ENCODE results near the gene C1orf116.

The C1orf116 gene

DNA sequence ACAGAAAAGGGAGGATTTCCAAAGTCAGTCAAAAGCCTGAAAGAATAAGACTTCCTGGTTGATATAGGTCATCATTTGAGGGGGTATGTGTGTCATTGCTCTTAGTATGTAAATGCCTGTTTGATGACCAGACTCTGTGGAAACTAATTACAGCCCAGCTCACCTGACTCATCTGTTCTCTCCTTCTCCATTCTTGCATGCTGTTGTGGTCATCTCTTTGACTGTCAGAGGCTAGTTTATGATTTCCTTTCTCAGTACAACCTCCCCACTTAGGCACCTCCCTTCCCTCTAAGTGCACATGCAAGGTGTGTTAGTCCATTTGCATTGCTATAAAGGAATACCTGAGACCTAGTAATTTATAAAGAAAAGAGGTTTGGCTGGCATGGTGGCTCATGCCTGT is 2.4 kb upstream of the C1orf116 start:
- no peak for DNase-seq (ENCODE audit: low read depth in 2 of 2)

DNA sequence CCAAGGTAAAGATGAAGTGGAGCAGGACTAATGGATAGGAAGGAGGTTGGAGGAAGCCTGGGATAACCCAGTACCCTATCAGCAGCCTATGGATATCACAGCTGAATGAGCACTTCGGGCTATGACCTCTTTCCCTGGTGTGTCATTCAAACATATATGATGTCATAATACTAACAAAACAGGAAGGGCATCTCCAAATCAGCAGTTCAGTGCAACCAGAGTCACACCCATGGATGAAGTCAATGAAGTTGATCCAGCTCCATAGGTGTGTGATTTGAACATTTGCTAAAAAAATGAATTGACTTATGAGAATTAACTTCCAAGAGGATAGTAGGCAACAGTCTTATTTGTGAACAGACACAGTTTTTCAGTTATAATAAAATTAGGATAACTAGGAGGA is 1.7 kb upstream of the C1orf116 start:
- no peak for DNase-seq (ENCODE audit: low read depth in 2 of 2)

DNA sequence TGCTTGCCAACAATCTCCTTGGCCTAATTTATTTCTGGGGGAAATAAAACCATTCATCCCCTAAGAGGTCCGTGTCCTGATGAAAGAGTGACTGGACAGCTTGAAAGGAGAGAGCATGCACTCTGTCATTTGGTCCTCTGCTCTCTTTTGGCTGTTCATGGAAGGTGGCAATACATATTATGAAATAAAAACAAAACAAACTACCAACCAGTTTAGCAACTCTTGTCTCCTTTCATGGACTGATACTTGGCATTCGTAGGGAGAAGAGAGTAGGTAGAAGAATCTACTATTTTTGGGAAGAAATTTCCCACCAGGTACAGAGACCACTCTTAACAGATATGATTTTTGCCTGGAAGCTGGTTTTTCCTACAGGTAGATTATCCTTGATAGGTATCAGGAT is 746 bp upstream of the C1orf116 start:
- DNase-seq (ENCODE audit: low read depth in 2 of 2): no peak

DNA sequence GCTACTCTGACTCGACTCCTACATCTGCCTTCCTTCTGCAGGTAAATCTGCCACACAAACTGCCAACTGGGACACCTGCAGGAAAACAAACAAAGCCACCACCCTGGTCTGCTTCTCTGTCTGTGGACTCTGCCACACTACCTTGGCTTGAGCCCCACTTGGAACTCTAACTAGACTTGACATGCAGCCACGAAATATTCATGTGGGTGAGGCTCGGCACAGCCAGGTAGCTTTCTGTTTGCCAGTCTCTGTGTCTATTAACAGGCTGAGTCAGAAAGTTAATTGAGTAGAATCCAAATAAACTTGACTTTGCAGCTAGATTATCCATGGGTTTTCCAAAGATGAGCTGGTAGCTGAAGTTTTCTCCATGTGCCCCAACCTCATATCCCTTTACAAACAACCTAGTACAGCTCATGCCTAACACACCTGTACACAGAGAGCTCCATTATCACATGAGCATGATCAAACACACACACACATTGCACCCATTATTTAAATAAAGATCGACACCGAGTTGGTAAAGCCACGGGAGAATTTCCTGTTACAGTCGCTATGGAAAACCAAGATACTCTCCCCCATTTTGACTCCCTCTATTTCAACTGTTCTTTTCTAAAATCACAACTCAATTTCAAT is 808 bp downstream of the C1orf116 start:
- DNase-seq (ENCODE audit: low read depth in 2 of 2): no peak

DNA sequence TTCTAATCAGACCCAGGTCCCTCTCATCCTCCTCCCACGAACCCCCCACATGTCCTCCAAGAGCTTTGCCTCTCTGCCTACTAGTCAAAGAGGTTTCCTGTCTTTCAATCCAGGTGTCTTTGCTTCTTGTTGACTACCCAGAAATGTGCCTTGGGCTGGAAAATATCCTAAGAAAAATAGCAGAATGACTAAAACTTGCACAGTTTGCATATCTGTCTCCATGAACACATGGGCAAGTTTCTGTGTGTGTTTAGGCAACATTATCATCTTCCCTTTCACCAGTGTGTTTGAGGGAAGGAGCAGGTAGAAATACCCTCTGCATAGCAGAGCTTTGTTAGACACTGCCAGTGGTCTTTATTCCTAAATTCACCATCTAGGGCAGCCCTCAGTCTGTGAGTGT is 1.5 kb downstream of the C1orf116 start:
- DNase-seq (ENCODE audit: low read depth in 2 of 2): no peak

DNA sequence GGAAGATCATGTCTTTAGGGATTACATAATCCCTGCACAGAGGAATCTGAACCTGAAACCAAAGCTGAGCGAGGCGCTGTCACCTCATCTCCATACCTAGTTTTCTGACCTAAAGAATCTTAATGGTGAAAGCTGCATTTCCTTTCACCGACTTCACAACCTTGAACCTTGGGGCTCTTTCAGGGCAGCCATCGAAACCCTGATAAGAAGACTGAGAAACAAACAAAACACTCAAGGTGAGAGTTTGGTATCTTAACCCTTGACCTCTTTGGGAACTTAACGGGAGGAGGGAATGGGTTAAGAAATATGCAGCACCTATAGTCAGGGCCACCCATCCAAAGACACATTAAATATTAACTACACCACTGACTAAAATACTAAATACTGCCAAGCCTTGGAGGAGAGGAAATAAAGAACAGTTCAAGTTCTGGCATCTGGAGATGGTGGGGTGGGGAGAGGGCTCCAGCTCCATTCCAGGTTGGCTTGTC is 2.0 kb downstream of the C1orf116 start:
- DNase-seq (ENCODE audit: low read depth in 2 of 2): no peak

DNA sequence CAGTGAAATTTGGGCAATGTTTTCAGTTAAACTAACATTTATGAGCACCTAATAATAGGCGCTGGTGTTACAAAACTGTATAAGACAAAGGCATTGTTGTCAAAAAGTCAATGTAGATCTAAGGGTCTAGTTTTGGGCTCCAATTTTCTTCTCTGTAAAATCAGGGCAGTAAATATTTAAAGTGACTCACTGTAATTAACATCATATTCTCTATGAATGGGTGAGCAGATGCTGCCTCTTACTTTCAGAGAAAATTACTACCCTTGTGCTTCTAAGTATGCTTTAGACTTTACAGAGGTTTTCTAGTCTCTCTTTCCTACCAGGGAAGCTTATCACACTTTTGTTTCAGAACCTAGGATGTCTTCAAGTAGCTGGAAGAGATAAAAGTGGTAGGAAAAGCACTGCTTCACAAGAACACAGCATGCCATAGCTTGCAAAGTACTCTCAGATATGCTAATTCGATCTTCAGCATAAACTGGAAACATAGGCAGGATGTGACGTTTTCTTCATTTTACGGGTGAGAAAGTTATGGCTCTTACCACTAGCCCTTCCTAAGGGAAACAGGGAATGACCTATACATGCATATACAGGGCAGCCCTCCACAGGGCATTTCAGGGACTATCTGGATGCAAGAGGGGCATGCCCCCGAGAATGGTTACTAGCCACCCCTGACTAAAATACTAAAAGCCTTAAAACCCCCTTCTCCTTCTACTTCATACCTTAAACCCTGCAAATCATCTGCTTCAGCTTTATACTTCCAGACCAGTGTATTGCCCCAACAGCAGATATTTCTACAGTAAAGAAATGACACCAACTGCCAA is 2.6 kb downstream of the C1orf116 start:
- no peak for DNase-seq (ENCODE audit: low read depth in 2 of 2)

DNA sequence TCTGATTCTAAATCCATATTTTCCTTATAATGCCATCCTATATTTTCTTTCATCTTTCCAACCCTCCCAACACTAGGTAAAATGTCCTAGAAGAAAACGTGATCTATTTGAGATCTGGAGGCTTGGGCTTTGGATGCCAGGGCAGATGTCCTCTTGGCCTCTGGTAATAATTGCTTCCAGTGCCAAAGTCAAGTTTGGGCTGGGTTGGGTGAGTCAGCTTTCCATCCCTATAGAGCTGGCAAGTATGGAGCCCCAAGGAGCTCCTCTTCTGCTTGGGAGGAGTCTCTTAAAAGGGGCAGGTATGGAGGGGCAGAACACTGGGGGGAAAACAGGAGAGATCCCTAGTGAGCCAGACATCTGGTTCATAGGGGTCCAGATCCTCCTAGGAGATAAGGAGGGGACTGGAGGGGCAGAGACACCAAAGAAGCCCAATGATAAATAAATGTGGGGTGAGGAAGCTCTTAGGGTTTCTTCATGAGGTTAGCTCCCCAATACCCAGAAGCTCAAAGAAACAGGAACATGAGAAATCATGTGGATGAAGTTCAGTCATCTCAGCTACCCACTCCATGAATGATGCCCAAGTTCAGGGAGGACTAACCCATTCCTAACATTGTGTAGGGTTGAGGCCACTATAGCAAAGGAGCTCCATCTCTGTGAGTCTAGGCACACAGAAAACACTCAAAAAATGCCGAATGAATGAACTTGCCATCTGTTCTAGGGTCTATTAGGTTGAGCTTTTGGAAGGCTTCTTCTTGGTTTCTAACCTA is 3.5 kb downstream of the C1orf116 start:
- DNase-seq (ENCODE audit: low read depth in 2 of 2): no peak

DNA sequence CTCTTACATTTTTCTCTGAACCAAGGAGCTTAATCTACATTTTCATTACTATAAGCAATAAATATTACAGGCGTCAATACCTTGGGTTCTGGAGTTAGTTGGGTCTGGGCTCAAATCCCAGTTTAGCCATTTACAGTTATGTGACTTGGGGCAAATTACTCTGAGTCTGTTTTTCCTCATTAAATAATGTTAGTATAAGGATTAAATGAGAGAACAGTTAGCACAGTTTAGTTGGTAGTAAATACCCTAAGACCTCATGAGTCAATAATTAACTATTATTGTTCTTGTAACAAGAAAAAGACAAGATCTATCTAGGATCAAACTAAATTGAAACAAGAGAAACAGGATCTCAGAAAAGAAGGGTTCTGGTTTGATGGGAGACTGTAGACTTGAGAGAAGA is 4.6 kb downstream of the C1orf116 start:
- no peak for DNase-seq (ENCODE audit: low read depth in 2 of 2)

DNA sequence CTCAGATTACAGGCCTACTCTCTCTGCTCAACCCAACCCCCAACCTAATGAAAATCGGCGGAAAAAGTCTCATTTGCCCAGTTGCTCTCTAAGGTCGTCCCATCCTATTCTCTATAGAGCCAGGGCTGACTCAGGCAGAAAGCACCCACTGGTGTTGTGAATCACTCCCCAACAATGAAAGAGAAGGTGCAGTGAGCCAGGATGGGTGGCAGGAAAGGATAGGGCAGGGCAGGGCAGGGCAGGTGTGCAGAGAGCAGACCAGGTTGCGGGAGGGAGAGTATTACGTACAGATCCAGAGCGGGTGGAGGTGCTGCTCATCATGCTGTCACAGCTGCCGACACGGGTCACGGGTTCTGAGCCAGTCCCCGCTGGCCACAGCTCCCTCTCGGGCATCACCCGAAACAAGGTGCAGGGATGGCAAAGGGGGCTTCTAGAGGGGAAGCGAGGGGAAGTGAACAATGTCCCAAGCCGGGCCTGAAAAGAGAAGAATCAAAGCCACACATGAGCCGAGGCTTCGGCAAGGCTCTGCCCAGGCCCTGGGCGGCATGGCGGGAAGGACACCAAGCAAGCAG is 5.3 kb downstream of the C1orf116 start:
- DNase-seq (ENCODE audit: low read depth in 2 of 2): no peak

DNA sequence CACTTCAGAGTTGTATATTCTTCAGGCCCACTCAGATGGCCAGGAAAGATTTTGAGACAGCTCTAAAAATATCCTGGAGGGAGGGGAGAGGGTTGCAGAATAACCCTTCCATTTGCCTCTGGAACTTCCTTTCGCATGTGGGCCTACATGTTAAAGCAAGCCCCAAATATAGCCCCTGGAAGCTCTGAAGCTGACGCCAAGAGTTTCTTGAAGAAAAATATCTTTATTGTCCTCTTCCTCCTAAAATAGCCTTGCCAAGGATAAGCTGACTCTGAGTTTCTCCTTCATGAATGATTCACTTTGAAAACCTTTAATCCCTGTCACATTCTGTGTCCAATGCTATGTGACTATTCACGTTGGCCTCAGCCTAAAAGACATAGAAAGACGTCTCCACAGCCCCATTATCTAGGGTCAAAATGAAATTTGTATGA is 6.4 kb downstream of the C1orf116 start:
- no peak for DNase-seq (ENCODE audit: low read depth in 2 of 2)

DNA sequence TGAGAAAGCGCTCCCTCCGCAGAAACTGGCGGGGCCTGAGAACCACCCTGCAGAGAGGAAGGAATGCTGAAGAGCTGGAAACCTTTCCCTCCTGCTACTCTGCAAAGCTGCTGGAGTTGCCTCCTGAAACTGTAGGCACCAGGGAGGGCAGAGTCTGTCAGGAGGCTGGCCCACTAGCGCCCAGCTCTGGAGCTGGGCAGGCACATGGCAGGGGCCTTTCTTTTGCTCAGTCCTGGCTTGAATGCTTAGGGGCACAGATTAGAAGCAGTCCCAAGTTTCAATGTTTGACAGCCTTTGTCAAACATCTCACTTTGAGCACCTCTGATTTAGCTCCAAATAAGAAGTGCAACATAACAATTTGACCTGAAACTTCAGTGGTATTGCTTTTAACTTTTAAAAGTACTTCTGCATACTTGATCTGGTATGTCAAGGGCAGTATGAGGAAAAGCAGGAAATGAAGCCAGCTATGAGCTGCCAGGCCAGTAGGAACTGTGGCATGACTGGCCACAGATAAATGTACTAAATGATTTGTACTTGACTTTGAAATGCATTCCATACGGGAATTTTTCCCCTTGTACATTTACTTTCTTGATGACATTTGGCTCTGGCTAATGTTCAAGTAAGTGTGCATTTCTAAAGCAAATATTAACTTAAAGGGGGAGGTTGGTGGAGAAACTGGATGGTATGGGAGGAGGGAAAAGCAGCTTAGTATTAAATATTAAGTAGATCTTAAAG is 7.2 kb downstream of the C1orf116 start:
- no peak for DNase-seq (ENCODE audit: low read depth in 2 of 2)

DNA sequence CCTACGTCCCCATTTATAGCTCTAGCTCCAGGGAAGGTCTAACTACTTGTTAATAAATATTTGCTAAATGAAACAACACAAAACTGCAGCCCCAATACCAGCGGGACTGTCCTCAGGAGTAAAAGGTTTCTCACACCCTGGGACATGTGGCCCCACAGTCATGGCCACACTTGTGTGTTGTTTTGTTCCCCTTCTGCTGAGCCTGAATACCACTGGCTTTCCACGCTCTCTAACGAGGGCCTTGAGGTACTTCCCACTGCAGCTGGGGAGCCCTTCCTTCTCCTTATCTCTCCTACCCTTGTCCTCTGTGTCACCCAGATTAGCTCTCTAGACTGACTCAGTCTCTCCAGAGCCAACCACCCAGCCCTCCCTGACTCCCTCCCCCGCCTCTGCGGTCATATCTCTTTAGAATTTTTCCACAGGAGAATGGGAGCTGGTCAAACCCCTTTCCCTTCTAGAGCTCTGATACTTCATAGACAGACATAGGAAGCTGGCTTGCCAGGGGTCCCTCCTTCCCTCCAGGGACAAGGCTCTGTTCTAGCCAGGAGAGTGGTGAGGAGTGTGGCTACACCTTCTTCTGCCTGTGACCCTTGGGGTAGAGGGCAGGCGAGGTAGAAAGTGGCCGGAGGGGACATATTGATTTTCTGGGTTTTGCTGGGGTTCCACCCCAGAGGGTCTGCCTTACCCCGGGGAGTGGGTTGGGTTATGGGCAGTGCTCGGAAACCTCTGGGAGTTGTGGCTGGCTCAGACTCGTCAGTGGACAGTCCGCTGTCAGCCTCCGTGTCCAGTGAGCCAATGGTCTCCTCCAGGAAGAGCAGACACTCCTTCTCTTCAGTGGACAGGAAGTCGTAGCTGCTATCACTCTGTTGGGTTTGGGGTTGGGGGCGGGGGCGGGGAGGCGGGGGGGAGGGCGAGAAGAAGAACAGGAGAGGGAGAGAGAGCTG is 8.1 kb downstream of the C1orf116 start:
- DNase-seq (ENCODE audit: low read depth in 2 of 2): no peak

DNA sequence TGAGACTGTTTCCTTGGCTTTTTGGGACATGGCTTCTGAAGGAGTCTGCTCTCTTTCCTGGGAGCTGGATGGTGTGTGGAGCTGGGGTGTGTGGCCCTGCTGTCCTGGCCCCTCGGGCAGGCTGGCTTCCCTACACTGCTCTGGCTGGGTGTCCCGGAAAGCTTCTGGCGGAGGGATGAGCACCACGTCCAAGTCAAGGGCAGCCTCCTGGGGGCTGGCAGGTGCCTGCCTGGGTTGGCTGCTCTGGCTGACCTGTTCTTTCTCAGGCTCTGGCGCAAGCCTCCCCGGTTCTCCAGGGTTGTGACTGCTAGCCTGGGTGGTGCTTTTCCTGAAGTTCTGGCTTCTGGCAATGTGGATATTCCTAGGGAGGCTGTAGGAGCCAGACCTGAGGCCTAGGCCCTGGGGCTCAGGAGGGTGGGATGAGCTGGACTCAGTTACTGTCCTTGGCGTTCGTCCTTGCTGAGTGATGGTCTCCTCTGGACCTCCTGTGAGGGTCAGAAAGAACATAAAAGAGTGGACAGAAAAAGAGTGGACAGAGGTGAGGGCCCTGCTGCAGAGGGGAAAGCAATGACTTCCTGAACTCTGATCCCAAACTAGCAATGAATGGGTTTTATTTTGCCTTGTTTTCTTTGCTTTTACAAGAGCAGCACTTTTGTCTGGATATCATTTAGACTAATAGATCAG is 9.4 kb downstream of the C1orf116 start:
- no peak for DNase-seq (ENCODE audit: low read depth in 2 of 2)

DNA sequence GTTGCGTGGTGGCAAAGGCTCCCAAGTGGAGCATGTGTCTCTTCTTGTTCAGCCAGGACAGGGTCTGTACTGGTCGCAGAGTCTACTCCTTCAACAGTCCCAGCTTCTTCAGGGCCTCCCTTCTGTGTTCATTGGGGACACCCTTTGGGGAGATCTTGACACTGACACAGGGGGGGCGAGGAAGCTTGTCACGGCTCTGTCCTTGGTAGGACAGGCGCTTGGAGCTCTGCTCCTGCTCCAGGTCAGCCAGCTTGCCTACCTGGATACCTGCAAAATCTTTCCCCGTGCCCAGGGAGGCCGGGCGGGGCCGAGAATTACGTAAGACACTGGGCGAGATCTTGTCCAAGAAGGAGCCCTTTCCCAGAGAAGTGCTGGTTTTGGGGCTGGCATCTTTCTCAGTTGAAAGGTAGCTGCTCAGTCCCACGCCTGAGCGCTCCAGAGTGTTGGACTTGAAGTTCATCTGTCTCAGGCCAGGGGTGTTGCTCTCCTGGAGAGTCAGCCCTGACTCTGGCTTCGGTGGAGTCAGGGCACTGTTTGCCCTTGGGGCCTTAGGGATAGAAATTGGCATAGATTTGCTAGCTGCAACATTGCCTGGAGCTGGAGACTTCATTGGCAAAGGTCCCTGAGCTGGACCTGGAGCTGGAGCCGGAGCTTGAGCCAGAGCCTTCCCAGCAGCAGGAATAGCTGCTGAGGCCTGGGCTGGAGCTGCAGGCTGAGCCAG is 10.5 kb downstream of the C1orf116 start:
- no peak for DNase-seq (ENCODE audit: low read depth in 2 of 2)

DNA sequence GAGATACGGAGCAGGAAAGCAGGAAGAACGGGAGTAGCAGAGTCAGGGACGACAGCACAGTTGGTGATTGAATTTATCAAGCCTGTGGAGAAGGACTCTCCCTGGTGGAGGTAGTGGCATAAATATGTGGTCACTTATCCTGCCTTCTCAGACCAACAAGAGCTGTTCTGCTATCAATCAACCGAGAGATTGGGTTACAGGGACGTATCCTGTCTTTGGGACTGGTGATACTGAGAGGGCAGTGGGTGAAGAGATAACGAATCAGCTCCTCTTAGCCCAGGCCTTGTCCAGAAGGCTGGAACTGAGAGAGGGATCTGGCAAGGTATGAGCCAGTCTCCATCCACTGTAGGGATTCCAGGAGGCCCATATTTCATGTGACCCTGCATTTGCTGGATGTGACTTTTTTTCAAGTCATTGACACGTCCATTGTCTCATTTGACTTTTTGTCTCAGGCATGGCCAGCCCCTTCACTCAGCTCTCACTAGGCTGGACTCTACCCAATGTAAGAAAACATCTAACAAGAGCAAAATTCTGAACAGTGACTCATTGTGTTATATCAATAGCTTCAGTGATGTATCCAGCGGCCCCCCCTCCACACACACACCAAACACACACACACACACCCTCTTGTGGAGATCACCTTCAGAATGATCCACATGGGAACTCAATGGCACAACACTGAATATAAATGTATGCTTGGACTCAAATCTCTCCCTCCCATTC is 11.3 kb downstream of the C1orf116 start:
- DNase-seq (ENCODE audit: low read depth in 2 of 2): no peak

DNA sequence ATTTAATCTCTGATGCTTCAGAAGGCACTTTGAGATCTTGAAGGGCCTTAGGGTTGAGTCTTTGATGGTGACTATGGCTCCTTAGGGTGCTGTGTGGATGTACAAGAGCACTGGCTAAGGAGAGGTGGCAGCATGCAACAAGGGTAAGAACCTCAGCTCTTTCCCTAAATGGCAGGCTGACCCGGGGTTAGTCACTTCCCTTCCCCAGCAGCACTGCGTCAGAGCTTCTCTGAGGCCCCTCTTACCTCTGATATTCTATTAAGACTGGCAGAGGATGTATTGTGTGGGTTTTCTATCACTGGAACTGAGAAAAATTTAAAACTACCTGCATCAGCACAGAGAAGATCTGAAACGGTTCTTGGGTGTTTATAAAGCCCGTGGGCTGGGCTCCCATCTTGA is 11.8 kb downstream of the C1orf116 start:
- no peak for DNase-seq (ENCODE audit: low read depth in 2 of 2)

DNA sequence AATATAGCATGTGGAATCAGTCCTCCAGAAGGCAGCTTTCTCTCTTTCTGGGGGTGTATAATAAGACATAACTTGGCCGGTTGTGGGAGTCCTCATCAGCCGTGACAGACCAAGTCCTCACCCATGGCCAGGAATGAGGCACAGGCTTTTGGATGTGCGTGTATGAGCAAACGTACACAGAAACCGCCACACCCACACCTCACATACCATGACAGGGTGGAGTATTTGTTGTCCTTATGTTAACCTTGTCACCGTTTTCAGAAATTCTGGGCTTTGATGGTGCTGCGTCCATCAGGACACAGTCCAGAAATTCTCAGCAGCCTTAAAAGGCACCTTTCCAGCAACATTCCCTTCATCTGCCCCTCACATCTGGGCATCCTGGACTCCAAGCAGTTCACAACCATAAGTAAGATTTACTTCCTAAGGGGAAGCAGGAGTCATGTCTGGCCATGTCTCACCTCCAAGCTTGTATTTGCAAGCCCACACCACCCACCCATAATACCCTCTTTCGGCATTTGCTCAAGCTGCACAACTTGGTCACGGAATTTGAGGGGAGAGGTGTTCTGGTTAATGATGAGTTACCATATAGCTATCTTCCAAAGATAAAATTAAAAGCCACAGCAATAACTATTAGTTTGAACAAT is 12.4 kb downstream of the C1orf116 start:
- no peak for DNase-seq (ENCODE audit: low read depth in 2 of 2)
